GM23338 (cell line): ENCODE measurements around the gene MYG1.

Source experiments
- EZH2 ChIP-seq: fragments of 200-600 bp; sonication (generic); IDR thresholded peaks from one replicate; pipeline ENCODE4 v1.8.0; 2017; ENCODE audit warnings: antibody characterized with exemption, mild to moderate bottlenecking, low read depth; ENCODE audit not compliant: unreplicated experiment
- TF ChIP-seq, protein P1 (sequence below), 2 experiments: fragments of 200-600 bp in 1 of 2; sonication (generic) in 1 of 2; conservative IDR thresholded peaks; 2 replicates each; pipeline versions ENCODE4 v1.5.1 to v1.6.1; 2016 to 2017; ENCODE audit warnings: antibody characterized with exemption in 2 of 2, low read depth in 2 of 2, mild to moderate bottlenecking in 2 of 2, moderate library complexity in 1 of 2

DNA sequence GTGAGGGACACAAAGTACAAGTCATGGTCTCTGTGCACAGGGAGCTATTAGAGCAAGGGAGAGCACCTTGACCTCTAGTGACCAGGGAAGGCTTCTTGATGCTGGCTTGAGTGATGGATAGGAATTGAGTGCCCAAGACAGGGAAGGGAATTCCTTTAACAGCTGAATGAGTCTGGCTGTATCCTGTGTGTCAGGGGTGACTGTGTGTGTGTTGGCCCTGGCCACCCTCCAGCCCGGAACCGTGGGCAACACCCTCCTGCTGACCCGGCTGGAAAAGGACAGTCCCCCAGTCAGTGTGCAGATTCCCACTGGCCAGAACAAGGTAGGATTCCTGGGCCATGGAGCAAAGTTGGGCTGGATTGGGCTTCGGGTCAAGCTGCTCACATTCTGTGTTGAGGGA is 9.6 kb upstream of the MYG1 start:
- TF ChIP-seq, protein P1, sequence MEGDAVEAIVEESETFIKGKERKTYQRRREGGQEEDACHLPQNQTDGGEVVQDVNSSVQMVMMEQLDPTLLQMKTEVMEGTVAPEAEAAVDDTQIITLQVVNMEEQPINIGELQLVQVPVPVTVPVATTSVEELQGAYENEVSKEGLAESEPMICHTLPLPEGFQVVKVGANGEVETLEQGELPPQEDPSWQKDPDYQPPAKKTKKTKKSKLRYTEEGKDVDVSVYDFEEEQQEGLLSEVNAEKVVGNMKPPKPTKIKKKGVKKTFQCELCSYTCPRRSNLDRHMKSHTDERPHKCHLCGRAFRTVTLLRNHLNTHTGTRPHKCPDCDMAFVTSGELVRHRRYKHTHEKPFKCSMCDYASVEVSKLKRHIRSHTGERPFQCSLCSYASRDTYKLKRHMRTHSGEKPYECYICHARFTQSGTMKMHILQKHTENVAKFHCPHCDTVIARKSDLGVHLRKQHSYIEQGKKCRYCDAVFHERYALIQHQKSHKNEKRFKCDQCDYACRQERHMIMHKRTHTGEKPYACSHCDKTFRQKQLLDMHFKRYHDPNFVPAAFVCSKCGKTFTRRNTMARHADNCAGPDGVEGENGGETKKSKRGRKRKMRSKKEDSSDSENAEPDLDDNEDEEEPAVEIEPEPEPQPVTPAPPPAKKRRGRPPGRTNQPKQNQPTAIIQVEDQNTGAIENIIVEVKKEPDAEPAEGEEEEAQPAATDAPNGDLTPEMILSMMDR (conservative IDR thresholded peaks at IDR 0.05; ENCODE audit: low read depth in 2 of 2), result no peak
- TF ChIP-seq EZH2, result no peak
